Endothelial cell (in vitro differentiated cells): ENCODE results near the gene AFG3L2. TPM values are rescaled to one million over a fixed set of nuclear protein-coding genes. Genes with fewer than 3 reads are reported as not detected.
A peak's percentile ranks its signal among the peaks of the same experiment; 100 is the strongest.
"Not testable (repeated sequence)": the region's sequence is repeated elsewhere in the genome, so short reads cannot be mapped to it uniquely, and the experiment has no call there.

Experiments
- DNase-seq: peaks from one replicate; pipeline ENCODE4 v3.0.0; 2021; ENCODE audit warnings: low spot score
- H3K27ac Mint-ChIP-seq: one replicate; pipeline ENCODE4 v1.8.0; 2021; ENCODE audit warnings: mixed read lengths, inconsistent platforms; ENCODE audit not compliant: unreplicated experiment
- H3K27me3 Mint-ChIP-seq: one replicate; pipeline ENCODE4 v1.8.0; 2021; ENCODE audit warnings: mild to moderate bottlenecking, moderate library complexity, mixed read lengths, inconsistent platforms; ENCODE audit not compliant: unreplicated experiment
- H3K36me3 Mint-ChIP-seq: one replicate; pipeline ENCODE4 v1.8.0; 2021; ENCODE audit warnings: mild to moderate bottlenecking, low read depth, mixed read lengths, inconsistent platforms; ENCODE audit not compliant: unreplicated experiment
- H3K4me1 Mint-ChIP-seq: one replicate; pipeline ENCODE4 v1.8.0; 2021; ENCODE audit warnings: mild to moderate bottlenecking, mixed read lengths, inconsistent platforms; ENCODE audit not compliant: unreplicated experiment
- H3K4me3 Mint-ChIP-seq: one replicate; pipeline ENCODE4 v1.8.0; 2021; ENCODE audit warnings: mild to moderate bottlenecking, mixed read lengths, inconsistent platforms; ENCODE audit not compliant: unreplicated experiment
- H3K9me3 Mint-ChIP-seq: one replicate; pipeline ENCODE4 v1.8.0; 2021; ENCODE audit warnings: mixed read lengths, inconsistent platforms; ENCODE audit not compliant: unreplicated experiment
- total RNA-seq: library from RNA; stranded (reverse); fragmentation: NEBNext Ultra II Directional; extraction: Animal tissue kit (Norgen Biotek cat#: 25700); gene quantifications from one replicate; pipeline ENCODE4 v1.2.1, GENCODE V29; 2021; ENCODE audit not compliant: unreplicated experiment
- TF ChIP-seq, protein P1 (sequence below): fragments of 200-600 bp; sonication (generic); IDR thresholded peaks from one replicate; pipeline ENCODE4 v1.5.0; 2021; ENCODE audit warnings: antibody characterized with exemption; ENCODE audit not compliant: unreplicated experiment

The AFG3L2 gene
- total RNA-seq, 1 donor from 2014 or later, result 47.7 TPM

- no peaks in the 10 kb centered on the region for H3K4me1 Mint-ChIP-seq
- no peak overlapping the region for H3K27ac Mint-ChIP-seq
- H3K27me3 Mint-ChIP-seq, result peaks cover 9% of the 10 kb centered on the region
- TF ChIP-seq, protein P1, sequence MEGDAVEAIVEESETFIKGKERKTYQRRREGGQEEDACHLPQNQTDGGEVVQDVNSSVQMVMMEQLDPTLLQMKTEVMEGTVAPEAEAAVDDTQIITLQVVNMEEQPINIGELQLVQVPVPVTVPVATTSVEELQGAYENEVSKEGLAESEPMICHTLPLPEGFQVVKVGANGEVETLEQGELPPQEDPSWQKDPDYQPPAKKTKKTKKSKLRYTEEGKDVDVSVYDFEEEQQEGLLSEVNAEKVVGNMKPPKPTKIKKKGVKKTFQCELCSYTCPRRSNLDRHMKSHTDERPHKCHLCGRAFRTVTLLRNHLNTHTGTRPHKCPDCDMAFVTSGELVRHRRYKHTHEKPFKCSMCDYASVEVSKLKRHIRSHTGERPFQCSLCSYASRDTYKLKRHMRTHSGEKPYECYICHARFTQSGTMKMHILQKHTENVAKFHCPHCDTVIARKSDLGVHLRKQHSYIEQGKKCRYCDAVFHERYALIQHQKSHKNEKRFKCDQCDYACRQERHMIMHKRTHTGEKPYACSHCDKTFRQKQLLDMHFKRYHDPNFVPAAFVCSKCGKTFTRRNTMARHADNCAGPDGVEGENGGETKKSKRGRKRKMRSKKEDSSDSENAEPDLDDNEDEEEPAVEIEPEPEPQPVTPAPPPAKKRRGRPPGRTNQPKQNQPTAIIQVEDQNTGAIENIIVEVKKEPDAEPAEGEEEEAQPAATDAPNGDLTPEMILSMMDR, result no peak
- no peak overlapping the region for H3K4me3 Mint-ChIP-seq
- peaks cover 2% of the 10 kb centered on the region for H3K36me3 Mint-ChIP-seq
- no peak for DNase-seq
- H3K9me3 Mint-ChIP-seq, result no peaks in the 10 kb centered on the region
Observed at GRCh38 chr18:12421732-12422131, 44.7 kb upstream of the AFG3L2 start.

- peaks cover 2% of the 10 kb centered on the region for H3K36me3 Mint-ChIP-seq
- no peaks in the 10 kb centered on the region for H3K9me3 Mint-ChIP-seq
- H3K4me1 Mint-ChIP-seq, result peaks cover 4% of the 10 kb centered on the region
- H3K4me3 Mint-ChIP-seq, result peak overlapping the region; percentile 81
- peak overlapping the region; percentile 37 for H3K27ac Mint-ChIP-seq
- peak; percentile 27 for DNase-seq
- peaks cover 9% of the 10 kb centered on the region for H3K27me3 Mint-ChIP-seq
- TF ChIP-seq, protein P1, result no peak
Observed at GRCh38 chr18:12420821-12421421, 43.9 kb upstream of the AFG3L2 start.

DNA sequence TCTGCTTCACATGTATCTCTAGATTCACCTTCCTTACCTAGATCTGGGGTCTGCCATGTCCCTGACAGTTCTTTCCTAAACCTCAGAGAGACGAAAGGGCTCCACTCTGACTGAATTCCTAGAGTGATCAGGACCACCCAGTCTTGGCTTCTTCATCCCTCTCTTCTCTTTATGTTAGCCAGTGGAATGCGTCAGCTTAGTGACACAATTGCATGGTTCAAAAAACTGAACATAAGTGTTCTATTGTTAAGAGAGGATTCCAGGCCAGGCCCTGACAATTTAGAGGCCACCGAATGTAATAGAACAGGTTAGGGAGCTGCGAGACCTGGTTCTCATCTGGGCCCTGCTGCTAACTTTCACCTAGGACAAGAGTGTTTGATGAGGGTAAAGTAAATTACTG is 40.7 kb upstream of the AFG3L2 start:
- no peak for DNase-seq
- H3K9me3 Mint-ChIP-seq, result no peaks in the 10 kb centered on the region
- no peaks in the 10 kb centered on the region for H3K36me3 Mint-ChIP-seq
- peaks cover 9% of the 10 kb centered on the region for H3K27me3 Mint-ChIP-seq
- TF ChIP-seq, protein P1, result no peak
- no peak overlapping the region for H3K27ac Mint-ChIP-seq
- no peak overlapping the region for H3K4me3 Mint-ChIP-seq
- H3K4me1 Mint-ChIP-seq, result peaks cover 10% of the 10 kb centered on the region

DNA sequence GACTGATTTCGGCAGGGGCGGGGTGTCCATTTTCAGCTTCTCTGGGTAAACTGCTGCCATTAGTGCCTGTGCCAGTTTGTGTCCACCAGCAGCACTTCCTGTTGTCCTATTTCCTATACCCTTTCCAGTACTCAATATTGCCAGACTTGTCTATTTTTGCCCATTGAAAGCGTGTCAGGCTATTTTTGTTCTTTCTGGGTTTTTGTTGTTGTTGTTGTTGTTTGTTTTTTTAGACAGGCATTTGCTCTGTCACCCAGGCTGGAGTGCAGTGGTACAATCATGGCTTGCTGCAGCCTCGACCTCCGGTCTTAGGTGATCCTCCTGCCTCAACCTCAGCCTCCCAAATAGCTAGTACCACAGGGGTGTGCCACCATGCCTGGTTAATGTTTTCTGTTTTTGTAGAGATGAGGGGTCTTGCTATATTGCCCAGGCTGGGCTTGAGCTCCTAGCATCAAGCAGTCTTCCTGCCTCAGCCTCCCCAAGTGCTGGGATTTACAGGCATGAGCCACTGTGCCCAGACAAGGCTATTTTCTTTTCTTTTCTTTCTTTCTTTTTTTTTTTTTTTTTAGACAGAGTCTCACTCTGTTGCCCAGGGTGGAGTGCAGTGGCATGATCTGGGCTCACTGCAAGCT is 39.2 kb upstream of the AFG3L2 start:
- no peak for DNase-seq
- no peaks in the 10 kb centered on the region for H3K9me3 Mint-ChIP-seq
- H3K36me3 Mint-ChIP-seq, result no peaks in the 10 kb centered on the region
- H3K27me3 Mint-ChIP-seq, result peaks cover 6% of the 10 kb centered on the region
- no peak overlapping the region for H3K27ac Mint-ChIP-seq
- TF ChIP-seq, protein P1, result no peak
- H3K4me3 Mint-ChIP-seq, result no peak overlapping the region
- H3K4me1 Mint-ChIP-seq, result peaks cover 10% of the 10 kb centered on the region

GRCh38 chr18:12411456-12411855 is 34.4 kb upstream of the AFG3L2 start:
- Mint-ChIP-seq H3K4me1 (peaks cover 16% of the 10 kb centered on the region), H3K9me3 (no peaks in the 10 kb centered on the region), H3K27me3 (peaks cover 3% of the 10 kb centered on the region), H3K4me3 (no peak overlapping the region), H3K36me3 (no peaks in the 10 kb centered on the region), H3K27ac (no peak overlapping the region)
- DNase-seq, result no peak
- TF ChIP-seq, protein P1, result no peak

GRCh38 chr18:12410747-12411146 is 33.7 kb upstream of the AFG3L2 start:
- not testable (repeated sequence) for H3K27ac Mint-ChIP-seq, H3K9me3 Mint-ChIP-seq, H3K27me3 Mint-ChIP-seq, DNase-seq, H3K36me3 Mint-ChIP-seq, H3K4me3 Mint-ChIP-seq
- peaks cover 10% of the 10 kb centered on the region for H3K4me1 Mint-ChIP-seq
